Measurements from ENCODE around the gene KLHL40. TPM values are rescaled to one million over a fixed set of nuclear protein-coding genes. Genes with fewer than 3 reads are reported as not detected.

KLHL40 gene
- total and polyA plus RNA-seq, 10 of the 15 experiments (the other 5 are each of a cell fraction or from before 2014, with no cell fraction given), result not detected

DNA sequence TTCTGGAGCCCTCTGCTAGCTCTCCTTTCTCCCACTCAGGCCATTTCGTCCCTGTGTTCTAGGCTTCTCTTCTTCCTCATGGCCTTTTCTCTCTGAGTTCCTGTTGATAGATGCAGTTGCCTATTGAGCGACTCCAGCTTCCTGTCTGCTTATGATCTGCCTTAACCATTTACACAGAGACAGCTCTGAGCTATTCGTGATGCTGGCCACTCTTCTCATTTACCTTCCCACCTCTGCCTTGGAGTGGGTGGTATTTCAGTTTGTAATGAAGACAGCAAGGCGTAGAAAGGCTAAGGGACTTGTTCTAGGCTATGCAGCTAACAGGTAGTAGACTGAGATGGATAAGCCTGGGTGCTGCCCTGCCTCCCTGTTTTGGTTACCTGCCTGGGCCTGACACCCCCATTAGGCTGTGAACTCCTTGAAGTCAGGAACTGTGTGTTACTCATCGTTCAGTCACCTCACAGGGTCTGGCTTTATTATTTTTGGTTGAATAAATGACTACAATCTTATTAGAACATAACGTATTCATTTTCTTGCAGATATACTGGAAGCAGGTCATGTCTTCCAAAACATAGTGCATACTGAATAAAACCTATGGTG, 44.5 kb upstream of the KLHL40 start:
- intact Hi-C loops (cut with micrococcal nuclease; ENCODE audit: unreplicated experiment), result no loop called here
- SMC1A ChIA-PET (ENCODE audit: uncharacterized antibody, unreplicated experiment), result interaction anchor here (1.6 kb wide), 1 partner anchor 28 kb away, joined by 5 read pairs; no protein-coding TSS in a partner anchor
- Histone ChIP-seq H3K4me2 (ENCODE audit: control insufficient read depth, insufficient read depth) (no peak overlapping the region), H2AFZ (ENCODE audit: control insufficient read depth, low read depth, low read length) (no peak overlapping the region), H3K4me1 (ENCODE audit: control insufficient read depth, insufficient read depth, low read length) (peaks cover 17% of the 10 kb centered on the region), H3K9me3 (replicated peaks; ENCODE audit: control insufficient read depth, insufficient read depth, low read length) (no peaks in the 10 kb centered on the region), H3K4me3 (no peak overlapping the region), H4K20me1 (ENCODE audit: control insufficient read depth, insufficient read depth) (0 out of 2 replicates have a peak, but pooled peaks cover 2% of the 10 kb centered on the region), H3K36me3 (ENCODE audit: control insufficient read depth in 2 of 2, insufficient read depth in 2 of 2, low read length in 1 of 2) (peaks cover 16 to 58% of the 10 kb centered on the region in 2 experiments), H3K27ac (ENCODE audit: control insufficient read depth, insufficient read depth) (no peak overlapping the region), H3K27me3 (replicated peaks in 1 of 2; ENCODE audit: control insufficient read depth in 2 of 2, insufficient read depth in 2 of 2, low read length in 1 of 2) (no peaks in the 10 kb centered on the region), H3K79me2 (ENCODE audit: control insufficient read depth, insufficient read depth, low read length) (peaks cover 8% of the 10 kb centered on the region), H3K9ac (ENCODE audit: control insufficient read depth, insufficient read depth, low read length) (no peak overlapping the region)
- DNase-seq (ENCODE audit: low read depth, low spot score), result no peak
- no peak for ATAC-seq
- POLR2A ChIA-PET, result interaction anchor here (1.0 kb wide), 1 partner anchor 11 kb away, joined by 3 read pairs; no protein-coding TSS in a partner anchor
- 91% methylated on average over 6 of the region's 6 CpGs for WGBS (ENCODE audit: insufficient coverage, insufficient replicate concordance, low lambda C conversion rate, missing lambda C conversion rate)
- RAD21 ChIA-PET (ENCODE audit: unreplicated experiment), result no interaction called here
- BruUV-seq (replicated peaks), result no TSS peak
- FAIRE-seq, result no peak
- CTCF ChIA-PET, result interaction anchor here (1.1 to 1.5 kb wide), 2 partner anchors 14 to 69 kb away, joined by 3 to 4 read pairs; no protein-coding TSS in a partner anchor
- in situ Hi-C loops (cut with MboI), result no loop called here
- TF ChIP-seq, protein P1, sequence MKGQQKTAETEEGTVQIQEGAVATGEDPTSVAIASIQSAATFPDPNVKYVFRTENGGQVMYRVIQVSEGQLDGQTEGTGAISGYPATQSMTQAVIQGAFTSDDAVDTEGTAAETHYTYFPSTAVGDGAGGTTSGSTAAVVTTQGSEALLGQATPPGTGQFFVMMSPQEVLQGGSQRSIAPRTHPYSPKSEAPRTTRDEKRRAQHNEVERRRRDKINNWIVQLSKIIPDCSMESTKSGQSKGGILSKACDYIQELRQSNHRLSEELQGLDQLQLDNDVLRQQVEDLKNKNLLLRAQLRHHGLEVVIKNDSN (IDR thresholded peaks at IDR 0.05; ENCODE audit: borderline replicate concordance, extremely low read length, insufficient read depth, low read depth, low read length), result no peak
- TF ChIP-seq SMAD1 (IDR thresholded peaks at IDR 0.05; ENCODE audit: low read depth, partially characterized antibody), result no peak
- TF ChIP-seq SP1 (IDR thresholded peaks at IDR 0.05; ENCODE audit: low read depth, low read length), result no peak
- no peak for TF ChIP-seq LARP7 (IDR thresholded peaks at IDR 0.05)
- no peak for TF ChIP-seq NFXL1 (IDR thresholded peaks at IDR 0.05; ENCODE audit: borderline replicate concordance)
- TF ChIP-seq, protein P2, sequence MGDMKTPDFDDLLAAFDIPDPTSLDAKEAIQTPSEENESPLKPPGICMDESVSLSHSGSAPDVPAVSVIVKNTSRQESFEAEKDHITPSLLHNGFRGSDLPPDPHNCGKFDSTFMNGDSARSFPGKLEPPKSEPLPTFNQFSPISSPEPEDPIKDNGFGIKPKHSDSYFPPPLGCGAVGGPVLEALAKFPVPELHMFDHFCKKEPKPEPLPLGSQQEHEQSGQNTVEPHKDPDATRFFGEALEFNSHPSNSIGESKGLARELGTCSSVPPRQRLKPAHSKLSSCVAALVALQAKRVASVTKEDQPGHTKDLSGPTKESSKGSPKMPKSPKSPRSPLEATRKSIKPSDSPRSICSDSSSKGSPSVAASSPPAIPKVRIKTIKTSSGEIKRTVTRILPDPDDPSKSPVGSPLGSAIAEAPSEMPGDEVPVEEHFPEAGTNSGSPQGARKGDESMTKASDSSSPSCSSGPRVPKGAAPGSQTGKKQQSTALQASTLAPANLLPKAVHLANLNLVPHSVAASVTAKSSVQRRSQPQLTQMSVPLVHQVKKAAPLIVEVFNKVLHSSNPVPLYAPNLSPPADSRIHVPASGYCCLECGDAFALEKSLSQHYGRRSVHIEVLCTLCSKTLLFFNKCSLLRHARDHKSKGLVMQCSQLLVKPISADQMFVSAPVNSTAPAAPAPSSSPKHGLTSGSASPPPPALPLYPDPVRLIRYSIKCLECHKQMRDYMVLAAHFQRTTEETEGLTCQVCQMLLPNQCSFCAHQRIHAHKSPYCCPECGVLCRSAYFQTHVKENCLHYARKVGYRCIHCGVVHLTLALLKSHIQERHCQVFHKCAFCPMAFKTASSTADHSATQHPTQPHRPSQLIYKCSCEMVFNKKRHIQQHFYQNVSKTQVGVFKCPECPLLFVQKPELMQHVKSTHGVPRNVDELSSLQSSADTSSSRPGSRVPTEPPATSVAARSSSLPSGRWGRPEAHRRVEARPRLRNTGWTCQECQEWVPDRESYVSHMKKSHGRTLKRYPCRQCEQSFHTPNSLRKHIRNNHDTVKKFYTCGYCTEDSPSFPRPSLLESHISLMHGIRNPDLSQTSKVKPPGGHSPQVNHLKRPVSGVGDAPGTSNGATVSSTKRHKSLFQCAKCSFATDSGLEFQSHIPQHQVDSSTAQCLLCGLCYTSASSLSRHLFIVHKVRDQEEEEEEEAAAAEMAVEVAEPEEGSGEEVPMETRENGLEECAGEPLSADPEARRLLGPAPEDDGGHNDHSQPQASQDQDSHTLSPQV (IDR thresholded peaks at IDR 0.05), result no peak
- TF ChIP-seq SRF (IDR thresholded peaks at IDR 0.05; ENCODE audit: low read depth in 2 of 2, low read length in 2 of 2), result no peak
- no peak for TF ChIP-seq SMAD5 (IDR thresholded peaks at IDR 0.05; ENCODE audit: low read depth)
- TF ChIP-seq IKZF2 (IDR thresholded peaks at IDR 0.05), result no peak
- TF ChIP-seq CHD1 (IDR thresholded peaks at IDR 0.05; ENCODE audit: low read depth, low read length), result no peak
- TF ChIP-seq, protein P3, sequence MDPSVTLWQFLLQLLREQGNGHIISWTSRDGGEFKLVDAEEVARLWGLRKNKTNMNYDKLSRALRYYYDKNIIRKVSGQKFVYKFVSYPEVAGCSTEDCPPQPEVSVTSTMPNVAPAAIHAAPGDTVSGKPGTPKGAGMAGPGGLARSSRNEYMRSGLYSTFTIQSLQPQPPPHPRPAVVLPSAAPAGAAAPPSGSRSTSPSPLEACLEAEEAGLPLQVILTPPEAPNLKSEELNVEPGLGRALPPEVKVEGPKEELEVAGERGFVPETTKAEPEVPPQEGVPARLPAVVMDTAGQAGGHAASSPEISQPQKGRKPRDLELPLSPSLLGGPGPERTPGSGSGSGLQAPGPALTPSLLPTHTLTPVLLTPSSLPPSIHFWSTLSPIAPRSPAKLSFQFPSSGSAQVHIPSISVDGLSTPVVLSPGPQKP (IDR thresholded peaks at IDR 0.05; ENCODE audit: low read depth, low read length), result no peak
- TF ChIP-seq PAX5 (IDR thresholded peaks at IDR 0.05; ENCODE audit: borderline replicate concordance, low read depth, low read length), result no peak
- no peak for TF ChIP-seq SREBF1 (IDR thresholded peaks at IDR 0.05; ENCODE audit: low read length)
- TF ChIP-seq CHD4 (IDR thresholded peaks at IDR 0.05), result no peak
- TF ChIP-seq PAX8 (IDR thresholded peaks at IDR 0.05), result no peak
- TF ChIP-seq, protein P4, sequence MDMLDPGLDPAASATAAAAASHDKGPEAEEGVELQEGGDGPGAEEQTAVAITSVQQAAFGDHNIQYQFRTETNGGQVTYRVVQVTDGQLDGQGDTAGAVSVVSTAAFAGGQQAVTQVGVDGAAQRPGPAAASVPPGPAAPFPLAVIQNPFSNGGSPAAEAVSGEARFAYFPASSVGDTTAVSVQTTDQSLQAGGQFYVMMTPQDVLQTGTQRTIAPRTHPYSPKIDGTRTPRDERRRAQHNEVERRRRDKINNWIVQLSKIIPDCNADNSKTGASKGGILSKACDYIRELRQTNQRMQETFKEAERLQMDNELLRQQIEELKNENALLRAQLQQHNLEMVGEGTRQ (IDR thresholded peaks at IDR 0.05; ENCODE audit: borderline replicate concordance, low read depth, low read length), result no peak
- TF ChIP-seq ESRRA (IDR thresholded peaks at IDR 0.05; ENCODE audit: low read length), result no peak
- no peak for TF ChIP-seq EP300 (IDR thresholded peaks at IDR 0.05; ENCODE audit: borderline replicate concordance in 1 of 2, control insufficient read depth in 1 of 2, low read depth in 2 of 2, low read length in 2 of 2)
